Fibroblast of lung (primary cell): ENCODE data around the gene ADCY5. TPM values are rescaled to one million over a fixed set of nuclear protein-coding genes. Genes with fewer than 3 reads are reported as not detected.
A peak's percentile ranks its signal among the peaks of the same experiment; 100 is the strongest.

ENCODE experiments used
- DNase-seq, 2 donors: peaks; one replicate each; pipeline versions ENCODE4 v3.0.0 to v3.0.0-alpha.2; 2010; ENCODE audit warnings: low read depth in 2 of 2
- H2AFZ ChIP-seq: 2 replicates; pipeline ENCODE4 v1.5.1; 2012; ENCODE audit warnings: low read length, control low read depth, inconsistent platforms
- H3K27ac ChIP-seq: 2 replicates; pipeline ENCODE4 v1.5.1; 2011; ENCODE audit warnings: low read length, control low read depth; ENCODE audit not compliant: insufficient read depth
- H3K27me3 ChIP-seq: 2 replicates; pipeline ENCODE4 v1.5.1; 2011; ENCODE audit warnings: mild to moderate bottlenecking, low read length; ENCODE audit not compliant: control insufficient read depth, insufficient read depth
- H3K36me3 ChIP-seq: 2 replicates; pipeline ENCODE4 v1.5.1; 2011; ENCODE audit warnings: low read length; ENCODE audit not compliant: control insufficient read depth, insufficient read depth
- H3K4me1 ChIP-seq: 2 replicates; pipeline ENCODE4 v1.5.1; 2011; ENCODE audit warnings: low read length; ENCODE audit not compliant: control insufficient read depth, insufficient read depth; ENCODE audit errors: extremely low read depth
- H3K4me2 ChIP-seq: 2 replicates; pipeline ENCODE4 v1.5.1; 2011; ENCODE audit warnings: low read length, control low read depth; ENCODE audit not compliant: insufficient read depth; ENCODE audit errors: extremely low read depth
- H3K4me3 ChIP-seq, 4 experiments: fragments of 200-600 bp in 1 of 4; sonication (generic) in 1 of 4; replicated peaks in 1 of 4; 2 replicates each; pipeline ENCODE4 v1.5.1; 2011 to 2016; ENCODE audit warnings: low read length in 4 of 4, low read depth in 3 of 4, mild to moderate bottlenecking in 3 of 4, control low read depth in 2 of 4, inconsistent platforms in 1 of 4, mixed read lengths in 1 of 4; ENCODE audit not compliant: insufficient read depth in 1 of 4; ENCODE audit errors: control extremely low read depth in 1 of 4
- H3K79me2 ChIP-seq: 2 replicates; pipeline ENCODE4 v1.5.1; 2012; ENCODE audit warnings: mild to moderate bottlenecking, low read length, inconsistent platforms; ENCODE audit not compliant: control insufficient read depth, insufficient read depth
- H3K9ac ChIP-seq: 2 replicates; pipeline ENCODE4 v1.5.1; 2011; ENCODE audit warnings: mild to moderate bottlenecking, low read length, control low read depth; ENCODE audit not compliant: insufficient read depth
- H3K9me3 ChIP-seq: 2 replicates; pipeline ENCODE4 v1.5.1; 2012; ENCODE audit warnings: low read depth, low read length; ENCODE audit not compliant: control insufficient read depth, insufficient read depth
- H4K20me1 ChIP-seq: 2 replicates; pipeline ENCODE4 v1.5.1; 2011; ENCODE audit warnings: low read length; ENCODE audit not compliant: control insufficient read depth, insufficient read depth; ENCODE audit errors: extremely low read depth
- EZH2 ChIP-seq: IDR thresholded peaks from 2 replicates; pipeline ENCODE4 v1.5.1; 2012; ENCODE audit warnings: low read length, control low read depth, mild to moderate bottlenecking; ENCODE audit errors: missing control alignments
- polyA plus RNA-seq, 2 donors: library from polyadenylated mRNA; depleted of rRNA in 1 of 2; stranded (reverse) in 1 of 2; unstranded in 1 of 2; fragments of >200 nt; gene quantifications; 2 replicates each; pipeline ENCODE4 v1.2.1, GENCODE V29; 2011 to 2012; ENCODE audit warnings: missing spikeins in 1 of 2
- total RNA-seq: library from RNA; depleted of rRNA; stranded (reverse); fragments of >200 nt; gene quantifications from 2 replicates; pipeline ENCODE4 v1.2.1, GENCODE V29; 2014
- TF ChIP-seq, protein P1 (sequence below), 2 donors: IDR thresholded peaks in 1 of 2; conservative IDR thresholded peaks in 1 of 2; 1 replicate in 1 of 2; 2 replicates in 1 of 2; pipeline ENCODE4 v1.5.1; 2011 to 2012; ENCODE audit warnings: low read length in 2 of 2, control low read depth in 1 of 2, inconsistent platforms in 1 of 2, low read depth in 1 of 2, mild to moderate bottlenecking in 1 of 2

The ADCY5 gene
- total and polyA plus RNA-seq, 2 donors (not counting 1 experiment from before 2014, with no cell fraction given): 0.11 to 0.50 TPM

DNA sequence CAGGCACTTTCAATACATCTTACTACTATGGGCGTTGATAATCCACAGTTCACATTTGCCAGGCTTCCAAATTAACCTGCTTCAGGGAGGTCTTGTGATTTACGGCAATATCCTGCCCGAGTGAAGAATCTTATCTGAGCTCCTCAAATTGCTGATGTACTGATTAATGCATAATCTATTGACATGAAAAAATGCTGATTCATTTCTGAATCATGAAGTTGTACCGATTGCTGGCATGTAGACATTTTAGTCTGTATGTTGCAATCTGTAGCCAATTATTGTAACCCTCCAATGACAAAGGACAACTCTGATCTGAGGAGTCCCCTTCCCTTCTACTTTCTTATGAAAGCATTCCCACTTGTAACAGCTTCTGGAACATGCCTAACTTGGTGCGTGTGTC lies 150.0 kb downstream of the ADCY5 start:
- no peaks in the 10 kb centered on the region for H3K36me3 ChIP-seq
- H4K20me1 ChIP-seq: no peaks in the 10 kb centered on the region
- H3K9ac ChIP-seq: no peak overlapping the region
- peaks cover 6% of the 10 kb centered on the region for H3K27me3 ChIP-seq
- H3K27ac ChIP-seq: no peak overlapping the region
- no peaks in the 10 kb centered on the region for H3K4me1 ChIP-seq
- TF ChIP-seq, protein P1, sequence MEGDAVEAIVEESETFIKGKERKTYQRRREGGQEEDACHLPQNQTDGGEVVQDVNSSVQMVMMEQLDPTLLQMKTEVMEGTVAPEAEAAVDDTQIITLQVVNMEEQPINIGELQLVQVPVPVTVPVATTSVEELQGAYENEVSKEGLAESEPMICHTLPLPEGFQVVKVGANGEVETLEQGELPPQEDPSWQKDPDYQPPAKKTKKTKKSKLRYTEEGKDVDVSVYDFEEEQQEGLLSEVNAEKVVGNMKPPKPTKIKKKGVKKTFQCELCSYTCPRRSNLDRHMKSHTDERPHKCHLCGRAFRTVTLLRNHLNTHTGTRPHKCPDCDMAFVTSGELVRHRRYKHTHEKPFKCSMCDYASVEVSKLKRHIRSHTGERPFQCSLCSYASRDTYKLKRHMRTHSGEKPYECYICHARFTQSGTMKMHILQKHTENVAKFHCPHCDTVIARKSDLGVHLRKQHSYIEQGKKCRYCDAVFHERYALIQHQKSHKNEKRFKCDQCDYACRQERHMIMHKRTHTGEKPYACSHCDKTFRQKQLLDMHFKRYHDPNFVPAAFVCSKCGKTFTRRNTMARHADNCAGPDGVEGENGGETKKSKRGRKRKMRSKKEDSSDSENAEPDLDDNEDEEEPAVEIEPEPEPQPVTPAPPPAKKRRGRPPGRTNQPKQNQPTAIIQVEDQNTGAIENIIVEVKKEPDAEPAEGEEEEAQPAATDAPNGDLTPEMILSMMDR (conservative IDR thresholded peaks at IDR 0.05 in 1 of 2, IDR thresholded peaks at IDR 0.05 in 1 of 2; ENCODE audit: low read depth in 1 of 2, low read length in 2 of 2): no peak
- no peak for TF ChIP-seq EZH2
- no peaks in the 10 kb centered on the region for H3K79me2 ChIP-seq
- no peak overlapping the region for H3K4me2 ChIP-seq
- H3K9me3 ChIP-seq: no peaks in the 10 kb centered on the region
- H3K4me3 ChIP-seq: no peak overlapping the region
- H2AFZ ChIP-seq: no peak overlapping the region
- DNase-seq: peak in 1 of 2 donors; percentile 3

DNA sequence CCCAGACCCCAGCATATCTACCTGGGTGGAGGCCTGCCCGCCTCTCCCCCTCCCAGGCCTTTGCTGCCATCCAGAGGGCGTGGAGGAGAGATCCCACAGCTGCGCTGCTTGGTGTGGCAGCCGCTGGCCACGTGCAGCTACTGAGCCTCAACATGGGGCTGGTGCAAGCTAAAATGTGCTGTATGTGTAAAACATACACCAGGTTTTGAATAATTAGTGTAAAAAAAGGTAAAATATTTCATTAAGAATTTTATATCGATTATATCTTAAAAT lies 151.3 kb downstream of the ADCY5 start:
- Histone ChIP-seq H2AFZ (no peak overlapping the region), H3K4me2 (no peak overlapping the region), H4K20me1 (no peaks in the 10 kb centered on the region), H3K79me2 (no peaks in the 10 kb centered on the region), H3K4me1 (no peaks in the 10 kb centered on the region), H3K9me3 (no peaks in the 10 kb centered on the region), H3K27ac (no peak overlapping the region), H3K36me3 (no peaks in the 10 kb centered on the region), H3K9ac (no peak overlapping the region), H3K4me3 (no peak overlapping the region), H3K27me3 (peaks cover 6% of the 10 kb centered on the region)
- TF ChIP-seq EZH2: no peak
- TF ChIP-seq, protein P1 (conservative IDR thresholded peaks at IDR 0.05 in 1 of 2, IDR thresholded peaks at IDR 0.05 in 1 of 2; ENCODE audit: low read depth in 1 of 2, low read length in 2 of 2): no peak
- no peak for DNase-seq

DNA sequence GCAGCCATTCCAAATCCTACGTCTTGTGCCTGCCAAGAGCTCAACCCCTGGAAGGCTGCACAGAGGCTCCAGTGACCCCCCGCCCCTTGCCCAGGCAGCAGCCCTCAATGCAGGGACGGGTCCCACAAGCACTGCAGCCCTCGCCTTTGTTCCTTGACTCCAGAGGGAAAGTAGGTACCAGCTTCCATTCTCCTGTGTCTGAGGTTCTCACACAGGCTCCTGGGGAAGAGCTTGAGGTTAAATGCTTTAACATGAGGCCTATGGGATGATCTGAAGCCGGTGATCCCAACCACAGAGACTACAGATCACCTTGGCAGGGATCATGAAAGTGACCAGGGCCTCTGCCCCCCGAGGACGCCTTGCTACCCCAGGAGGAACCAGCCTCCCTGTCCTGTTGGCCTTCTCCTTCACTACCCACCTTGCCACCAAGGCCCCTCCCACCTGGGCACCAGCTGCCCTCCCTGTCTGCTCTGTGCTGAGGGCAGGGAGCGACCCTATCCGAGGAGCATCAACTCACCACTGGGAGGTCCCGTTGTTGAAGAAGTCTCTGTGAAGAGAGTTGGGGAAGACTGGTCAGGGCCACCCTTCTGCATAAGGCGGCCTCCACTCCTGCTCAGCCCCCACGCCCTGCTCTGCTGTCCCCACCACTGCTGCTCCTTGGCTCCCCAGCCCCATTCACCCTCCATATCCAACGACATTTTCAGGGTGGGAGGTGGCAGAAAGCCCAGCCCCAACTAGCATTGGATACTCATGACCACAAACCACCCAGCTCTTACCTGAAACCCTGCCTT lies 151.9 kb downstream of the ADCY5 start:
- H3K4me1 ChIP-seq: no peaks in the 10 kb centered on the region
- no peak overlapping the region for H3K4me2 ChIP-seq
- no peaks in the 10 kb centered on the region for H4K20me1 ChIP-seq
- no peak overlapping the region for H3K4me3 ChIP-seq
- H3K36me3 ChIP-seq: no peaks in the 10 kb centered on the region
- TF ChIP-seq EZH2: no peak
- TF ChIP-seq, protein P1 (conservative IDR thresholded peaks at IDR 0.05 in 1 of 2, IDR thresholded peaks at IDR 0.05 in 1 of 2; ENCODE audit: low read depth in 1 of 2, low read length in 2 of 2): no peak
- no peak for DNase-seq
- no peak overlapping the region for H3K27ac ChIP-seq
- peaks cover 6% of the 10 kb centered on the region for H3K27me3 ChIP-seq
- no peak overlapping the region for H3K9ac ChIP-seq
- no peaks in the 10 kb centered on the region for H3K9me3 ChIP-seq
- H2AFZ ChIP-seq: no peak overlapping the region
- no peaks in the 10 kb centered on the region for H3K79me2 ChIP-seq
